GM21737 (cell line): ENCODE data around the gene GRAMD1B.

ENCODE experiments used
- ATAC-seq: cut with Tn5 transposase; IDR thresholded peaks from one replicate; pipeline ENCODE4 v1.9.1; 2021; ENCODE audit warnings: mild to moderate bottlenecking, moderate library complexity; ENCODE audit not compliant: unreplicated experiment

The GRAMD1B gene

GRCh38 chr11:123670081-123670480 is 240.0 kb downstream of the GRAMD1B start:
- no peak for ATAC-seq

GRCh38 chr11:123671534-123671933 is 241.5 kb downstream of the GRAMD1B start:
- ATAC-seq = no peak

- no peak for ATAC-seq
These were observed 242.5 kb downstream of the GRAMD1B start for GRCh38 chr11:123672568-123672967.

DNA sequence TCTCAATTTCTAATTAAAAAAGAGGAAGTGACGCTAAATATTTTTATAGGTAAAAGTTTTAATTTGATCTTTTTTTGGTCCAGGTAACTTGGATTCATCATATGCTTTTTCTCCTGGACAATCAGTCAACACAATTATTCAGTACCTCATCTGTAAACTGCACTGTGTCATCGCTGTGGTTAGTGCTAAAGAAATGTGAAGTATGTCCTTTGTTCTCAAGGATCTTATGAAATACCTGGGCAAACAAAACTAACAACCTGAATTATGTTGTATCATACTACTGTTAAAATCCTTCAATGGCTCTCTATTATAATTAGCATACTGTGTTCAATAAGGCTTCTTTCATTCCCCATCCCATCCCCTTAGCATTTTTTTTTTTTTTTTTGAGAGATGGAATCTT is 244.2 kb downstream of the GRAMD1B start:
- no peak for ATAC-seq
